Neural cell (in vitro differentiated cells): ENCODE results near the gene TBC1D30. TPM values are rescaled to one million over a fixed set of nuclear protein-coding genes. Genes with fewer than 3 reads are reported as not detected.

ENCODE experiments used
- H2AFZ ChIP-seq: fragments of 200-600, 300-800 bp; sonication (generic), shearing (Covaris generic); 2 replicates; pipeline ENCODE4 v1.6.0; 2014; ENCODE audit warnings: low read depth, mild to moderate bottlenecking, antibody characterized with exemption, low read length, moderate library complexity
- H3F3A ChIP-seq: fragments of 200-600 bp; shearing (Covaris generic); 2 replicates; pipeline ENCODE4 v1.6.1; 2016; ENCODE audit warnings: mild to moderate bottlenecking, moderate library complexity, mixed read lengths, antibody characterized with exemption, low read length; ENCODE audit not compliant: insufficient read depth, poor library complexity, severe bottlenecking
- H3K27ac ChIP-seq: fragments of 200-600, 300-800 bp; sonication (generic), shearing (Covaris generic); 2 replicates; pipeline ENCODE4 v1.5.1; 2014; ENCODE audit warnings: mild to moderate bottlenecking, low read length, moderate library complexity
- H3K27me3 ChIP-seq: fragments of 300-800, 200-600 bp; sonication (generic), shearing (Covaris generic); 2 replicates; pipeline ENCODE4 v1.6.0; 2014; ENCODE audit warnings: mild to moderate bottlenecking, low read depth, low read length, moderate library complexity; ENCODE audit not compliant: insufficient read depth
- H3K36me3 ChIP-seq: fragments of 300-800, 200-600 bp; sonication (generic), shearing (Covaris generic); 2 replicates; pipeline ENCODE4 v1.5.1; 2014; ENCODE audit warnings: mild to moderate bottlenecking, antibody characterized with exemption, low read length, moderate library complexity; ENCODE audit not compliant: insufficient read depth
- H3K4me2 ChIP-seq: fragments of 300-800, 200-600 bp; sonication (generic), shearing (Covaris generic); 2 replicates; pipeline ENCODE4 v1.6.0; 2014; ENCODE audit warnings: mild to moderate bottlenecking, low read length
- H3K4me3 ChIP-seq: fragments of 300-800, 200-600 bp; sonication (generic), shearing (Covaris generic); 2 replicates; pipeline ENCODE4 v1.5.1; 2014; ENCODE audit warnings: mild to moderate bottlenecking, low read length, moderate library complexity
- H3K79me2 ChIP-seq: fragments of 200-600 bp; shearing (Covaris generic); replicated peaks from 2 replicates; pipeline ENCODE4 v1.6.0; 2014; ENCODE audit warnings: mild to moderate bottlenecking, low read length, moderate library complexity; ENCODE audit not compliant: insufficient read depth
- H3K9ac ChIP-seq: fragments of 300-800, 200-600 bp; sonication (generic), shearing (Covaris generic); 2 replicates; pipeline ENCODE4 v1.6.1; 2016; ENCODE audit warnings: mild to moderate bottlenecking, low read length, mixed read lengths
- H3K9me2 ChIP-seq: fragments of 200-600 bp; shearing (Covaris generic); 2 replicates; pipeline ENCODE4 v1.6.1; 2016; ENCODE audit warnings: mild to moderate bottlenecking, low read length, mixed read lengths; ENCODE audit not compliant: insufficient read depth
- H3K9me3 ChIP-seq: fragments of 200-600, 300-800 bp; sonication (generic), shearing (Covaris generic); 2 replicates; pipeline ENCODE4 v1.6.1; 2016; ENCODE audit warnings: mild to moderate bottlenecking, mixed run types, low read length, moderate library complexity, mixed read lengths
- H4K20me1 ChIP-seq: fragments of 200-600 bp; shearing (Covaris generic); 2 replicates; pipeline ENCODE4 v1.6.1; 2016; ENCODE audit warnings: mild to moderate bottlenecking, mixed run types; ENCODE audit not compliant: insufficient read depth
- CTCF ChIP-seq: fragments of 450-650 bp; IDR thresholded peaks from 2 replicates; pipeline ENCODE4 v1.5.1; 2014; ENCODE audit warnings: antibody characterized with exemption, mild to moderate bottlenecking, moderate library complexity; ENCODE audit not compliant: poor library complexity, severe bottlenecking
- EP300 ChIP-seq: fragments of 450-650 bp; conservative IDR thresholded peaks from 2 replicates; pipeline ENCODE4 v1.6.1; 2014; ENCODE audit warnings: antibody characterized with exemption, mild to moderate bottlenecking, moderate library complexity; ENCODE audit not compliant: poor library complexity, severe bottlenecking
- EZH2 ChIP-seq: fragments of 200-600, 300-800 bp; shearing (Covaris generic), sonication (generic); IDR thresholded peaks from 2 replicates; pipeline ENCODE4 v1.6.1; 2014; ENCODE audit warnings: antibody characterized with exemption, low read length, borderline replicate concordance, mild to moderate bottlenecking; ENCODE audit not compliant: insufficient read depth, poor library complexity, severe bottlenecking
- MXI1 ChIP-seq: fragments of 450-650 bp; conservative IDR thresholded peaks from 2 replicates; pipeline ENCODE4 v1.6.1; 2014; ENCODE audit warnings: antibody characterized with exemption, mild to moderate bottlenecking; ENCODE audit not compliant: poor library complexity, severe bottlenecking
- POLR2AphosphoS5 ChIP-seq: IDR thresholded peaks from 2 replicates; pipeline ENCODE4 v1.6.1; 2012
- RAD21 ChIP-seq: fragments of 450-650 bp; conservative IDR thresholded peaks from 2 replicates; pipeline ENCODE4 v1.6.1; 2014; ENCODE audit warnings: antibody characterized with exemption, mild to moderate bottlenecking, moderate library complexity
- REST ChIP-seq: IDR thresholded peaks from 2 replicates; pipeline ENCODE4 v1.6.1; 2012; ENCODE audit warnings: borderline replicate concordance
- SMC3 ChIP-seq: fragments of 450-650 bp; conservative IDR thresholded peaks from 2 replicates; pipeline ENCODE4 v1.6.1; 2014; ENCODE audit warnings: antibody characterized with exemption, mild to moderate bottlenecking, moderate library complexity; ENCODE audit not compliant: poor library complexity
- TAF1 ChIP-seq: IDR thresholded peaks from 2 replicates; pipeline ENCODE4 v1.6.1; 2012; ENCODE audit warnings: low read depth
- polyA plus RNA-seq: library from polyadenylated mRNA; depleted of rRNA; stranded (reverse); fragments of >200 nt; gene quantifications from 2 replicates; pipeline ENCODE4 v1.2.3, GENCODE V29; 2014

The TBC1D30 gene
- polyA plus RNA-seq, 1 donor from 2014 or later, result 17.6 TPM

DNA sequence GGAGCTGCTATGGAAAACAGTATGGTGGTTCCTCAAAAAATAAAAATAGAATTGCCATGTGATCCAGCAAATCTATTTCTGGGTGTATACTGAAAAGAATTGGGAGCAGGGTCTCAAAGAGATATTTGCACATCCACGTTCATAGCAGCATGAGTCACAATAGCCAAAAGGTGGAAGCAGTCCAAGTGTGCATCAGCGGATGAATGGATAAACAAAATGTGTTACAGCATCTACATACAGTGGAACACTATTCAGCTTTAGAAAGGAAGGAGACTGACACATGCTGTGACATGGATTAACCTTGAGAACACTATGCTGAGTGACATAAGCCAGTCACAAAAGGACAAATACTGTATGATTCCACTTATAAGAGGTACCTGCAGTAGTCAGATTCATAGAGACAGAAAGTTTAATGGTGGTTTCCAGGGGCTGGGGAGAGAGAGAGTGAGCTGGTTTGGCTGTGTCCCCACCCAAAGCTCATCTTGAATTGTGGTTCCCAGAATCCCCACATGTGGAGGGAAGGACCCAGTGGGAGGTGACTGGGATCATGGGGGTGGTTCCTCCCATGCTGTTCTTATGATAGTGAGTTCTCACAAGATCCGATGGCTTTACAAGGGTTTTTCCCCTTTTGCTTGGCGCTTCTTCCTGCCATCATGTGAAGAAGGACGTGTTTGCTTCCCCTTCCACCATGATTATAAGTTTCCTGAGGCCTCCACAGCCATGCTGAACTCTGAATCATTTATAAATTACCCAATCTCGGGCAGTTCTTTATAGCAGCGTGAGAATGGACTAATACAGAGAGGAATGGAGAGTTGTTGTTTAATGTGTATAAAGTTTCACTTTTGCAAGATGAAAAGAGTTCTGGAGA is 17.6 kb upstream of the TBC1D30 start:
- Histone ChIP-seq H3K9me2 (no peaks in the 10 kb centered on the region), H2AFZ (no peak overlapping the region), H4K20me1 (no peaks in the 10 kb centered on the region)

More for the DNA sequence above, 17.6 kb upstream of the TBC1D30 start:
- Histone ChIP-seq H3K36me3 (no peaks in the 10 kb centered on the region), H3K4me3 (no peak overlapping the region), H3K9me3 (no peaks in the 10 kb centered on the region), H3K79me2 (no peaks in the 10 kb centered on the region), H3F3A (no peaks in the 10 kb centered on the region), H3K9ac (no peak overlapping the region), H3K27me3 (no peaks in the 10 kb centered on the region), H3K27ac (no peak overlapping the region), H3K4me2 (no peak overlapping the region)
- no peak for TF ChIP-seq TAF1
- TF ChIP-seq MXI1, result no peak
- no peak for TF ChIP-seq EP300
- TF ChIP-seq REST, result no peak
- no peak for TF ChIP-seq POLR2AphosphoS5
- no peak for TF ChIP-seq EZH2
- TF ChIP-seq SMC3, result no peak
- TF ChIP-seq CTCF, result no peak
- no peak for TF ChIP-seq RAD21
